Dedifferentiated amniotic fluid mesenchymal stem cell (primary cell): ENCODE measurements around the gene GRAMD1A.
"Not testable (repeated sequence)": the region's sequence is repeated elsewhere in the genome, so short reads cannot be mapped to it uniquely, and the experiment has no call there.

Experiments
- DNase-seq: peaks from one replicate; pipeline ENCODE4 v3.0.0-alpha.2; 2016; ENCODE audit errors: extremely low spot score

Gene GRAMD1A

DNA sequence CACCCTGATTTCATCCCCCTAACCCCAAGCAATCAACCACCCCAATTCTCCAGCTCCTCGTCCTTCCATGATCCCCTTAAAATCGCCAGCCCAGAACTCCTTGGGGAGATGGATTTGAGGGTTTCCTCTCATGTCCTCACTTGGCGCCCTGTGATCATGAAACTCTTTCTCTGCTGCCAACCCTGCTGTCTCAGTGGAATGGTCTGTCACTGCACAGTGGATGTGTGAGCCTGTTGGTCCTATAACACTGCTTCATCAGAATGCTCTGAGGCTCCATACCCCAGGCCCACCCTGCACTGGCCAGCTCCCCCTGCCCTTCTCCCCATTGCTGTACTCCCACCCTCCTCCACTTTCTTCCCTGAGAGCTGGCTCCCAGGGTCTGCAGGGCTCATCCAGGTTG is 23.5 kb upstream of the GRAMD1A start:
- DNase-seq: no peak

GRCh38 chr19:34979819-34980640 is 20.1 kb upstream of the GRAMD1A start:
- no peak for DNase-seq

DNA sequence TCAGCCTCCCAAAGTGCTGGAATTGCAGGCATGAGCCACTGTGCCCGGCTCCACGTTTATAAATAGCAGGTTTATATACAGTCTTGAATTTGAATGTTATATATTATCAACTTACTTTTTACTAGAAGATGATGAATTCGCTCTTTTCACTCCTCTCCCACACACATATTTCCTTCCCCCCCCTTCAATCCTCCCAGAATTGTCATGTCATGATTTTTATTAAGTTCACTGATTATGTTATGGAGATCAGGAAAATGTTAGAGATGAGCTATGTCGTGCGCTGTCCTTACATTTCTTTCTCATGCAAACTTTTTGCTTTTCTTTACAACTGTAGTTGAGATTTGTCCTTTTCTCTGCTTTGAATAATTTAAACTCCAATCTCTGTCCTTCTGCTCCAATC is 17.8 kb upstream of the GRAMD1A start:
- no peak for DNase-seq

DNA sequence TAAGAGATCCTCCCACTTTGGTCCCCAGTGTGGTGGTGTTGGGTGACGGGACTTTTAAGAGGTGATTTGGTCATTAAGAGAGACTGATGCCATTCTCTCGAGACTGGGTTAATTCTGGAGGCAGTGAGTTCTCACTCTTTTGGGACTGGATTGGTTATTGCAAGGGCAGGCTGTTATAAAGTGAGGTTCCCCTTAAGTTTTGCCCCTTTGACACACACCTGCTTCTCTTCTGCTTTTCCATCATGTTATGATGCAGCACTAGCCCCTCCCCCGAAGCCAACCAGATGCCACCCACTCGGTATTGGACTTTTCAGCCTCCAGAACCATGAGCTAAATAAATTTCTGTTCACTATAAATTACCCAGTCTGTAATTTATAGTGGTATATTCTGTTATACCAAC is 16.3 kb upstream of the GRAMD1A start:
- DNase-seq: no peak

GRCh38 chr19:34984287-34984686 is 15.8 kb upstream of the GRAMD1A start:
- no peak for DNase-seq

- no peak for DNase-seq
Observed at GRCh38 chr19:34985249-34986022, 14.7 kb upstream of the GRAMD1A start.

DNA sequence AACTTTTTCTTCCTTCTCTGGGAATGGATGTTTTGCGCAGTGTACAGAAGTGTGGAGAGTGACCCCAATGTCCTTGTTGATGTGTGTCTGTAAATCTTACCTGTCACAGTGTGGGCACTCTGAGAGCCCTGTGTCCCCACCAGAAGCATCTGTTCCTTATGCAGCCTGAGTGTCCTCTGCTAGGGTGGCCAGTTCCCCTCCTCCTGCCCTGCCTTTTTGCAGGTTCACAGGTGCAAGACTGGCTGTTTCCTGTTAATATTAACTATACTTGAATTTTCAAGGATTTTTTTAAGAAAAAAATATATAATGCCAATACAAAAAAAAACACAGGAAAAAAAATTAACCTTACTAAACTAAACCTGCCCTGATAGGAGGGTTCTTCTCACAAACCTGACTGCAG is 12.0 kb upstream of the GRAMD1A start:
- DNase-seq: no peak

GRCh38 chr19:34989298-34989697 is 10.8 kb upstream of the GRAMD1A start:
- no peak for DNase-seq

DNA sequence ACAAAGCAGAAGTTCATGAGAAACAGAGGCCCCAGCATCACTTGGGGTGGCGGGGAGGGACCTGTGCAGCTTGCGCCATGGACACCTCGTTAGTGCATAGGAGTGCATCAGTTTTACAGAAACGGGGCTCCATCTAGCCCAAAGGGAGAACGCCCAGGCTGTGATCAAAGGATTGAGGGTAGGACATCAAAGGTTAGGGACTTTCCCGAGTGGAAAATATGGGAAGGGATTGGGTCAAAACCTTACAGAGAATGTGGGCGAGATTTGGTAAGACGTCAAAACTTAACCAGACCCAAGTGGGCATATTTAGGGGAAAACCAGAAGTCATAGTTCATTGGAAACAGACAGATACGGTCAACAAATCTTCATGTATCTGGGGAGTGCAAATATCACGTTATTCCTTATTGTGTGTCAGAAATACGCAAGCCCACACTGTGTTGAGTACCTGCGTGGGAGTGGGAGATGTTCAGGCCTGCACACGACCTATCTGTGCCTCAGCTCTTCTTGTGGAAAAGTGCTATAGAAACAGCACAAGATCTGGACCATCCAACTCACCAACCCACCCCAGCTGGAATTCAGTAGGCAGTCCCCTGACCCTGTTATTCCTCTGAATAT is 9.4 kb upstream of the GRAMD1A start:
- no peak for DNase-seq

DNA sequence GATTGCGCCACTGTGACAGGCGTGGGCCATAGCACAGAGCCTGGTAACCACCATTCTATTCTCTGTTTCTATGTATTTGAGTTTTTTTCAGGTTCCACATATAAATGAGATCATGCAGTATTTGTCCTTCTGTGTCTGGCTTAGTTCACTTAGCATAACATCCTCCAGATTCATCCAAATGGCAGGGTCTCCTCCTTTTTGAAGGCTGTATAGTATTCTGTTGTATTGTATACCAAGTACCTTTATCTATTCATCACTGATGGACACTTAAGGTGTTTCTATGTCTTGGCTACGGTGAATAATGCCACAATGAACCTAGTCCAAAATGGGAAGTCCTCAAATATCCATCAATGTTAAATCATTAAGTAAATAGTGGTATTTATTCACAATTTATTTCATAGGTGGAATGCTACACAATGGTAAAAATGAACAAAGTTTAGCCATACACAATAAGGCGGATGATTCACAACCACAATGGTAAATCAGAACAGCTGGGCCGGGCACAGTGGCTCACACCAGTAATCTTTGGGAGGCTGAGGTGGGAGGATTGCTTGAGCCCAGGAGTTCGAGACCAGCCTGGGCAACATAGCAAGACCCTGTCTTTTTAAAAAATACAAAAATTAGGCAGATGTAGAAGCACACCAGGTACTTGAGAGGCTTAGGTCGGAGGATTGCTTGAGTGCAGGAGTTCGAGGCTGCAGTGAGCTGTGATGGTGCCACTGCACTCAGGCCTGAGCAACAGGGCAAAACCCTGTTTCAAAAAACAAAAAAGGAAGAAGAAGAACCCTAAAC is 8.4 kb upstream of the GRAMD1A start:
- no peak for DNase-seq

DNA sequence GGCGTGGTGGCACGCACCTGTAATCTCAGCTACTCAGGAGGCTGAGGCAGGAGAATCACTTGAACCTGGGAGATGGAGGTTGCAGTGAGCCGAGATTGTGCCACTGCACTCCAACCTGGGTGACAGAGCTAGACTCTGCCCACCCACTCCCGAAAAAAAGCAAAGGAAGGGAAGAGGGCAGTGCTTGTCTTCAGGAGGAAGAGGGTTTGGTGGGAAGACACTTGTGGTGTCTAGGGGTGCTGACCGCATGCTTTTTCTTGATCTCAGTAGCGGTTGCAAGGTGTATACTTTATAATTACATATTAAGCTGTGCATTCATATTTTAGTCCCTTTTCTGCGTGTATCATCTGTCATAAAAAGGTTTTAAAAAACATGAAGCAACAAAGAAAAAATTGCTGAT is 7.5 kb upstream of the GRAMD1A start:
- DNase-seq: not testable (repeated sequence)

DNA sequence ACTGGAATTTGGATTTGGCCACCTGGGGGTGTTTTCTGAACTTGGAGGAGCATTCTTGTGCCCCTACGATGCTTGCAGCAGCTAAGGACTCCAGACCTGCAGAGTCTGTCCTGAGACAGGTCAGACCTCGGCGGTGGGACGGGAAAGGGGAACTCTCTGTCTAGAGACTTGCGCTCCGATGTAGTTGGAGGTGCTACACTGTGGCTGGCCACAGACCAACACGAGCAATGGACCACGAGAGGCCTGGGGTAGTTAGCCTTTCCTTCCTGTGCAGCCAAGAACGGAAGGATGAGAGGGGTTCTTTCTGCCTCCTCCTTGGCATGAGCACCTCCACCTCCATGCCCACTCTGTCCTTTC is 5.9 kb upstream of the GRAMD1A start:
- DNase-seq: no peak

DNA sequence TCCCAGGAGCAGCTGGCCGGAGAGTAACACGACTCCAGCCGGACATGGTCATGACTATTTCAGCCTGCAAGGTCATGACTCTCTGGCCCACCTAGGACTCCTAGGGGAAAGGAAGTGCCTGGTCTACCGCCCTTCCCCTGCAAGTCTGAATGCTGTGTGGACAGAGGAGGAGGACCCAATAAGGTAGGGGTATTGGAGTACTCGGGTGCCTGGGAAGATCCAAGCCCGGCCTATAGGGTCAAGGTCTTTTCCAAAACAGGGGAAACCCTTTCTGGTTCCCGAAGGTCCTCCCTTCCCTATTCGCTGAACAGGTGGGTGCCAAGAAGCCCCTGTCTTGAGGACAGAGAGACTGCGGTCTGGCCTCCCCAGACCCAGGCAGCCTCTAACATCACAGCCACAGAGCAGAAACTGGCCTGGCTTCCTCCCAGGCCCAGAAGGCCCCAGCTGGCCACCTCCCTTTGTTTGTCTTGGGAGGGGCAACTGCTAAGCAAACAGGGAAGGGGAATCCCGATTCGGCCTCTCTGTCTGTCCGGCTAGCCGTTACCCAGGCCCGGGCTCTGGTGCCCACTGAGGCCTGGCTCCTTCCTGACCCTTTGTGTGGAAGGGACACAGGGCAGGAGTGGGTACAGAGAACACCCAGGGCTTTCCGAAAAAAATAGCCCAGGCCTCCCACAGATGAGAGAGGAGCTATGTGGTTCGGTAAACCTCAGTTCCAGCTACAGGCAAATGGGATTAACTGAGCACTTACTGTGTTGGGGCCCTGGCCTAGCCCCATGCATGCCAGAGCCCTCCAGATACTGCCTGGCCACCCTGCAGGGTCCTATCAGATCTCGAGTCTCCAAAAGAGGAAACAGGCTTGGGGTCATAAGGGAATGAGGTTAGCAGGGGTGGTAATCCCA is 5.2 kb upstream of the GRAMD1A start:
- DNase-seq: no peak

GRCh38 chr19:34995551-34995950 is 4.6 kb upstream of the GRAMD1A start:
- no peak for DNase-seq

- no peak for DNase-seq
Observed at GRCh38 chr19:34997071-34997617, 3.0 kb upstream of the GRAMD1A start.

GRCh38 chr19:34998224-34998623 is 1.9 kb upstream of the GRAMD1A start:
- not testable (repeated sequence) for DNase-seq

- no peak for DNase-seq
Observed at GRCh38 chr19:34998777-34999497, 1.2 kb upstream of the GRAMD1A start.

GRCh38 chr19:35000338-35000646 is 169 bp downstream of the GRAMD1A start:
- no peak for DNase-seq

- DNase-seq: no peak
Observed at GRCh38 chr19:35000647-35001501, 751 bp downstream of the GRAMD1A start.
